NCI-H2227 (cell line): Measurements from ENCODE around the gene USP13.
"Not testable (repeated sequence)": the region's sequence is repeated elsewhere in the genome, so short reads cannot be mapped to it uniquely, and the experiment has no call there.

Experiments used
- DNase-seq: peaks from one replicate; lab custom pipeline; 2025; ENCODE audit not compliant: unreplicated experiment; lab: John Stamatoyannopoulos, UW

Gene USP13

DNA sequence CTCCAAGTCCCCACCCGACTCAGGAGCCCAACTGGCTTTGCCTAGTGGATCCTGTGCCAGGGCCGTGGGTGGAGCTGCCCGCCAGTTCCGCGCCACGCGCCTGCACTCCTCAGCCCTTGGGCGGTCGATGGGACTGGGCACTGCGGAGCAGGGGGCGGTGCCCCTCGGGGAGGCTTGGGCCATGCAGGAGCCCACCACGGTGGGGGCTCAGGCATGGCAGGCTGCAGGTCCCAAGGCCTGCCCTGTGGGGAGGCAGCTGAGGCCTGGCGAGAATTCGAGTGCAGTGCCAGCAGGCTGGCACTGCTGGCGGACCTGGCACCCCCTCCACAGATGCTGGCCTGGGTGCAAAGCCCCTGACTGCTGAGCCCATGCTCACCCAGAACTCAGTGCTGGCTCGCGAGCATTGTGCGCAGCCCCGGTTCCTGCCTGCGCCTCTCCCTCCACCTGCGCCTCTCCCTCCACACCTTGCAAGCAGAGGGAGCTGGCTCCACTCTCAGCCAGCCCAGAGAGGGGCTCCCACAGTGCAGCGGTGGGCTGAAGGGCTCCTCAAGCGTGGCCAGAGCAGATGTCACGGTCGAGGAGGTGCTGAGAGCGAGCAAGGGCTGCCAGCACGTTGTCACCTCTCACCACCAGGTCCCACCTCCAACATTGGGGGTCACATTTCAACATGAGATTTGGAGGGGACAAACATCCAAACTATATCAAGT lies 122.7 kb downstream of the USP13 start:
- DNase-seq: no peak

DNA sequence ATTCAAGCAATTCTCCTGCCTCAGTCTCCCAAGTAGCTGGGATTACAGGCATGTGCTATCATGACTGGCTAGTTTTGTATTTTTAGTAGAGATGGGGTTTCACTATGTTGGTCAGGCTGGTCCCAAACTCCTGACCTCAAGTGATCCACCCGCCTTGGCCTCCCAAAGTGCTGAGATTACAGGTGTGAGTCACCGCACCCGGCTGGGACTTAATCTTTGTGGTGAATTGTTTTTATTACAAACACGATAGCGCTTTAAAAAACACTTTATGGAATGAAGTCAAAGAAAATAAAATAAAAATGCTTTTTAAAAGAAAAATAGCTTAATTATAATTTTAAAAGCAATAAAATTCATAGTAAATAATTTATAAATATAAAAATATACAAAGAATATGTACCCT lies 130.0 kb downstream of the USP13 start:
- not testable (repeated sequence) for DNase-seq

DNA sequence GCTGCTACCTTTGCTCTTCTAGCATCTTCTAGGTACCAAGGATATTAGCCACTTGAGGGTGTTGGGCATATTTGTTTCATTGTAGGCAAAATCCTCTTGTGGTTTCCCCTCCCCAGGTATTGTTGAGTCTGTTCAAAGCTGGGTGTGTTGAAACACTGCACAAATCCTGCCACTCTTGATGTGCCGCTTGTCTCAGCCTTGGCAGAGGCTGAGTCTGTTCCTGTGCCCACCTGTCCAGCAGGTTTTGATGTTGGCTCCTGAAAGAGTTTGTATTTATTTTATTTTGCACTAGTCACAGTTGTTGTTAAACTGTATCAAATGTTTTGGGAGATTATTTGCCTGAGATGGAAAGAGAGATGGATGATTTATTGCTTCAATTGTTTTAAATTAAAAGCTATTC lies 136.2 kb downstream of the USP13 start:
- no peak for DNase-seq

DNA sequence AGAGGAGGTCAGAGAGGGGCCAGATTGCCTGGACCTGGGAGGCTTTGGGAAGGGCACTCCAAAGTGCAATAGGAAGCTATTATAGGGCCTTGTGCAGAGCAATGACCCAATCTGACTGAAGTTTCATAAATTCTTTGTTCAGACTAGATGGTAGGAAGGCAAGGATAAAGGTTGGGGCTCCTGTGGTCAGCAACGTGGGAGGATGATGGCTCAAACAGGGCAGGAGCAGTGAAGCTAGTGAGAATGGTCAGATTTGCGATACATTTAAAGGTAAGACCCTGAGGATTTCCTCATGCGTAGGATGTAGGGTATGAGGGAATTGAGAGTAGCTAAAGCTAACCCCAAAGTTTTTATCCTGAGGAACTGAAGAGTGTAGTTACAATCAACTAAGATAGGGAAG lies 139.0 kb downstream of the USP13 start:
- DNase-seq: no peak

DNA sequence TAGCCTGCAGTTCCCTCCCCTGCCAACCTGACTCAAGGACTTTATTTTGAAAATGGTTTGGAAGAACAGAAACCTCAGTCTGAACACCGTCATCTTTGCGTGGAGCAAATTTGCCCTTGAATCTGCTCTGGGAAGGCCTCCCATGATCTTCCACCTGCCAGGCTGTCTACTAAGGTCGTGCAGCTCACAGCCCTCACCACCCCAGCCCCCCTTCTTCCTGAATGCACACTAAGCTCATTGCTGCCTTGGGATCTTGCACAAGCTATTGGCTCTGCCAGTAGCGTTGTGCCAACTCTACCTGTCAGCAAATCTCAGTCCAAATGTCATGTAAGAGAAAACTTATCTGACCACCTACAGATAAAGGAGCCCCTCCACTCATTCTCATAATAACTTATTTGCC lies 141.5 kb downstream of the USP13 start:
- DNase-seq: peak; percentile 18

DNA sequence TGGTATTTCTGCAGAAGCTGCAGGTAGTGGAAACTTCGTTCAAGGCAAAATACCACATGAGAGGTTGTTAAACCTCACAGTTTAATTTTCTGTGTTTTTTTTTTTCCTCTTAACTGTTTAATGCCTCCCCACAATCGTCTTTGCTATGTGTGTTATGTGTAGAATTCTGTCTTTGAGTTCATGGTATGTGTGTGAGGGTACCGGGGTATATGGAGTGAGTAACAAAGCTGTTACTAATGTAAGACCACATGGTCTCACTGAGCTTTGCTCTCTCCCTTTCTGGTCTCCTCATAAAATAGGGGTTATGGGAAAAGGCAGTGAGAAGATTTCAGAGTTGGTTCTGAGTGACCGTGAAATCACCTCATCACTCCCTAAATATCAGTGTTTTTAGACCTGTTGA lies 143.6 kb downstream of the USP13 start:
- no peak for DNase-seq

DNA sequence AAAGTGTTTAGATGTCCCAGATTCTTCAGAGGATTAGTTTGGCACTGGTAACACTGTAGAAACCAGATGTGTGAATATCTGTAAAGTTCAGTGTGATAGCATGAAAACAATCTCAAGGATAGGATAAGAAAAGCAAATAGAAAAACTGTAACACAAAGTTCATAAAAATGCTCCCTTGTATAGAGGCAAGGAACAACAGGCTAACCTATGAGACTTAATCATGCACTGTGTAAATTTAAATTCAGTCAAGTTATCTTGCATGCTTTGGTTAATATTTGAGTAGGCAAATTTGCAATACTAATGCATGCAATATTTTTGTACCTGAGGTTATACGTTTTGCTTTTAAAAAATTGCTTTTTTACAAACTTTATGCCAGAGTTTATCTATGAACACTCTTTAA lies 144.4 kb downstream of the USP13 start:
- DNase-seq: no peak

DNA sequence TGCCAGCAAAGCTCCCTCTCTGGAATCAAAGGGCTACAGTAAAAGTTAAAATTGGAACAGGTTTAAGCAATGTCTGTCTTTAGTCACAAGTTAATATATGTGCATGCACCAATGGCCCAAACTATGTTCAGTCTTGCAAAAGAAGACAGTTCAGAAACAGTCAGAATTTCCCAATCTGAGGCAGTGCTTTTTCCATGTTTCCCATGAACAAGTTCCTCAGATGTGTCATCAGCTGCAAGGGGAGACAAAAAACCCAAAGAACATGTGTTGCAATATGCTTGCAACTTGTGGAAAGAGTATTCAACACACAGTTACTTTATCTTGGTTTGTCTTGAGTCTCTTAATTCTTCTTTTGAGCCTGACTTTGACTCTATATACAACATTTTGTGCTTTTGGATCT lies 148.4 kb downstream of the USP13 start:
- no peak for DNase-seq

DNA sequence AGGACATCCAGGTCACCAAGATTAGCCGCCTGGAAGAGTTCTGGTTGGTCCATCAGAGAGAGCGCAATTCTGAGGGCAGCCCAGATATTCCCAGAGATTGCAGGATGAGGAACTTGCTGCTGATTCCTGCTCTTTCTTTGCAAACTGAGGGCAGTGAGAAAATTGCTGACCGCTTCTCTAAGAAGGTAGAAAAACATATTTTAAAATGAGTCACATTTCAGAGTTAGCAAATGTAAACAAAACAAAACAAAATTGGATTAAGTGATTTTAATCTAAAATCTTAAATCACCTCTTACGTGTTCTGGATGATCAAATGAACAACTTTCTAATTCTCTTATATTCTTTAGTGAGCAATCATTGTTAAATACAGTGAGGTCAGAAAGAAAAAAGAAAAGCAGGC lies 149.0 kb downstream of the USP13 start:
- DNase-seq: no peak

DNA sequence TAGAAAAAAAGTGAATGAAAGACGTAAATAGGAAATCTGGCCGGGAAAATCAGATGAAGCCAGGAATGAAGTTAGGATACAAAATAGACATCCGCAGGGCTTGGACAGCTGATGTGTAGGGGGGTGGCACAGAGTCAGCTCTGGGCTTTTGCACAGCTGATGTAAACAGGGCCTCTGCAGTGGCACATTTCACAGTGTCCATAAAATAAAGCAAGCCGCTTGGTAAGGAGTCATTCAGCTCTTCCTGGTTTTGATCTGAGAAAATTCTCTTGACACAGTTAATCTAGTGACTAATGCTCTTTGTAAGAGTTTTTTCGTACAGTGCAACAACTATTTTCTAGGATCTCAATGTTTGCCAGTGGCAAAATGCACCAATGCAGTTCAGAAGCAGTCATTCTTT lies 153.3 kb downstream of the USP13 start:
- DNase-seq: peak; percentile 36

DNA sequence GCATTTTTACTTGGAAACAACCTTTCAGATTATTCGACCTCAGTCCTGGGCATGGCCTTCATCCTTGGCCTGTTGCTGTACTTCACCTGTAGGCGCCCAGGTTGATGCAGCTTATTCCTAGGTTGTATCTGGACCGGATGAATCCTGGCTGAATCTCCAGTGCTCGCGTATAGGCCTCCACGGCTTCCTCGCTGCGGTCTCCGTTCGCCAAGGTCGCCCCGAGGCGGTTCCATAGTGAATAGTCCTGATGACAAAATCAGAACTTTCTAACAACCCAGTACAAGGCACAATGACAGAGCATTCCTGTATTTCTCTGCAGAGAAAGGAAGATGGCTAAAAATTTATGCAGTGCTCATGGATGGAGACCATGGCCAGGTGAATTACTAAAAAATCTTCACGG lies 154.7 kb downstream of the USP13 start:
- DNase-seq: no peak

DNA sequence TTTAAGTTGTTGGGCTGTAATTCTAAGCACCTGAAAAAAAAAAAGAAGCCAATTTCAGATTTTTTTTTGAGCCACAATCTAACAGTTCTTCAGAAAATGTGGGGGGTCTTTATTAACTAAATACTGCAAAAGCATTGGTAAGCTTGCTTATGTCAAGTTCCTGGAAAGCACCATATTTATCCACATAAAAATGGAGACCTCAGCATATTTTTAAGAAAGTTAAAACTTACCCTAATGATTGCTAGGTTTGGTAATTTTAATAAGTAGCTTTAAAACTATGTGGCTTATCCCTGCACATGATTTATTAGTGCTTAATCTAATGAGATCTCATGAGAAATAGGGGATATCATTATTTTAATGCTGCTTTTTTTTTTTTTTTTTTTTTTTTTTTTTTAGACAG lies 156.8 kb downstream of the USP13 start:
- no peak for DNase-seq

DNA sequence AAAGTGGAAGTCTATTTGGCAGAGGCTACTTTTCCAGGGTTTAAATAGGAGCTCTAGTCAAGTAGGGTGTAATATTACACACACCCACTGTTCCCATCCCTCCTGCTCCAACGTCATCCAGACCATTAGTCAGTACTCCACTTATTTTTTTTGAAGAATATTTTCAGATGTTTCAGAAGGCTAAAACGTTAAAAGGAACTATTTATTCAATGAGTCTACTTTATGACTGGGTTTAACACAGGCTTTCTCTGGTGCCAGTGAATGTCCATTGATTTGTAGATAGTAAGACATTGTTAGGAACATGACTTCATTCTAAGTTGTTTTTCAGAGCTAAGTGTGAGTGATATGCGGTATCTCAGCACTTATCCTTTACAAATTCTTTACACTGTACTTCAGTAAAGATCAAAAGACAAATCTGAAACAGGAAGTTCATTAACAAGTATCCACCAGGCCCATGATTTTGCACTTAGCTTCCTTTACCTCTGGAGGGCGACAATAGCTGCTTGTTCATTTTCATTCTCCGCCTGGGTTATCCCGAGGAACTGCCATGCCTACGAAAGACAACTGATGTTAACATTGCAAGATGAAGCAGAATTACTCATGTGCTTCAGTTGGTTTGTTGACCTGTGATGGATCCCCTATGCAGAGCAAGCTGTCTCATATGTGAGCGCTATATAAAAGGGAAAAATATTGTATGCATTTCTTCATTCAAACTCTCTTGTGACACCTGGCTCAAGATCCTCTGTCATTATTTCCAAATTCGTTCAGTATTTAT lies 158.7 kb downstream of the USP13 start:
- DNase-seq: peak; percentile 82

DNA sequence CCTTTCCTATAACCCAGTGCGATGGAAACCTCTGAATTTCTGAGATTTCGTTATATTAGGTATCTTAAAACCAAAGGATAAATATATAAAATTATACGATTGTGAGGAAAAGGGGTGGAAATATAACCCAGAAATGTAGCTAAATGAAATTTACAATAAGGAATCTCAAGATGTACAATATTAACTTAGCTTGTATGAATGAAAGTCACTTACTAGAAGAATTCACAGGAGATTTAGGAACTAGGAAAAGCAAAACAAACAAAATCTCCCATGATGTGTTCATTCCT lies 159.2 kb downstream of the USP13 start:
- no peak for DNase-seq

DNA sequence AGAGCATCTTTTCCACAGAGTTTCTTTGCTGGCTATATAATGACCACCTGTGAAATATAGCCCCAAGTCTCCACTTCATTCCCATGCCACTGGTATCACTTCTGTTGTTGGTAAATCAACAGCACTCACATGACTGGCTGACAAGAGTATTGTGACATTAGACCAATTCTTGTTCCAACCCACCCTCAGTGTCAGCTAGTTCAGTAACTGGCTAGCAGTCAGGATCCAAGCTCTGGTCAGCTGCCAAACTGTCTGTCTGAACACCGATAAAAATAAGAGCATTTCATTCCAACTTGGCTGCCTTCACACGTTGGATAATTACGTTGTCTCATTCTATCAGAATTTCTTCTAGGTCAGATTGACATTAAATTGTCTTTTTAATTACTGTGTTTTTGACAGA lies 166.5 kb downstream of the USP13 start:
- DNase-seq: no peak

DNA sequence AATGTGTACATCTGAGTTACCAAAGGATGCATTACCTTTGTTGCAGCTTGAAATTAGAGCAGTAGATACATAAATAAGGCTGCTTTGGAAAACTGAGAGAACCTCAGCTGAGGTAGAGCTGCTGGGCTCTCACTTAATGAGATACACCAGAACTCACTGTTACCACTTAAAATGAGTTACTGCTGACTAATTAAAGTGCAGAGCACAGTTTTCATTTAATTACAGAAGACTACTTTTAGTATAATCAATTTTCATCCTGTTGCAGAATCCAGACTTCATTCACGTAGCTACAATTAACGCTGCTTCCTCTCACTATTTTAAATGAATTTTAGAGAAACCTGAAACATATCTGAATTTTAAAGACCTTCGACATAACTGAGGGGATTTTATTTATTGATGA lies 169.5 kb downstream of the USP13 start:
- no peak for DNase-seq

DNA sequence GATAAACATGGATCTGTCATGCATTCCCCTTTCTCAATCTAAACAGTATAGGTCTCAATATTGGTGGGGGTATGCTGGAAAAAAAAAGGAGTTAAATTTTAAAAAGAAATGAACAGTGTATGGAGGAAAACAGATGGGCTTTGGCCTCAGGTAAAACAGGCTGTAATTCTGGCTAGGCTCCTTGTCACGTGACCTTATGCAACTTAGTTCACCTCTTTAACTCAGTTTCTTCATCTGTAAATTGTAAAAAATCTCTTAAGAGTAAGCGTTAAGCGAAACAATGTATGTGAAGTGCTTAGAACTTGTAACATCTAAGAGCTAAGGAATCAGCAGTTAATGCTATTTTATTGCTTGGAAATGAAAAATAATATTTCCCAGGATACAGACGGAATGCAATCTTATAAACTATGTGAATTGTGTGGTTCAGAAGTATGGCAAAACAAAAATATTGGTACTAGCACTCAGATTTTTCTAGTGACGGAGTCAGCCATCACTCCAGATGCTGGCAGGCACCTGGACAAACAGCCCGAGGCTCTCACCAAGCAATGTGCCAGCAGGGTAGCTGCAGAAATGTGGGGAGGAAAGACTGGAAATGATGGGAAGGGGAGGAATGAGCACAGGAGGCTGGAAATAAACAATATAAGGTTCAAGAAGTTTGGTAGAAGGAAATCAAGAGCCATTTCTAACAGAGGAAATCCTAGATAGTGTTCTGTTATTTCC lies 172.8 kb downstream of the USP13 start:
- DNase-seq: no peak

DNA sequence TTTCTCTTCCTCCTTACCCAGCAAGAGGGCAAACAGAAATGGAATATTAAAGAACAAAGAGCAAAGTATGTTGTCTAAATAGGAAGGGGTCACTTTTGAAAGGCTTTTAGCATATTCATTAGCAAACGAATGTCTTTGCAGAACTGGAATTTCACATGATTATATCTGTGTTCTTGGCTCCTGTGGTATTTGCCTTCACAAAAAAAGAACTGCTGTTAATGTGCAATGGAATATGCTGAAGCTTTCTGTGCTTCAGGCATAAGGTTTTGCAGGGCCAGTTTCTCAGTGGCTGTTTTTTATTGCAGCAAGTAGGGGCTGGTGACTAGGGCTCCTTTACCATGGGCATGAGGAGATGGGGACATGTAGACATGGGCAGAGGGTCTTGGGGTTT lies 173.4 kb downstream of the USP13 start:
- no peak for DNase-seq

DNA sequence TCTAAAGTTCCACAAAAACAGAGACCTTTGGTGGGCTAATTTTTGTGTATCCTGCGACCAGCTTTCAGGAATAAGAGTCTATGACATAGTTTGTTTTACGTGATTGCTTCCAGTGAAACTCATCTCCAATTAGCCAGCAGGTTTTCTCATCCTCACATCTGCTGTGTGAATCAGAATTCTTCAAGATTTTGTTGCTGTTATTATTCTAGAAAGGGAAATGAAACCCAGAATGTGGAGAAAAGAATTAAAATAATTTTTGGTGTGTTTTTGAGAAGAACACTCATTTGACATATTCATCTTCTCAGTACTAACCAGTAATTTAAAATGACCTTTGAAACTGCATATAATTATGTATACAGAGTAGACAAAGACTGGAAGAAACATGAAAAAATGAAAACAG lies 175.9 kb downstream of the USP13 start:
- DNase-seq: no peak

DNA sequence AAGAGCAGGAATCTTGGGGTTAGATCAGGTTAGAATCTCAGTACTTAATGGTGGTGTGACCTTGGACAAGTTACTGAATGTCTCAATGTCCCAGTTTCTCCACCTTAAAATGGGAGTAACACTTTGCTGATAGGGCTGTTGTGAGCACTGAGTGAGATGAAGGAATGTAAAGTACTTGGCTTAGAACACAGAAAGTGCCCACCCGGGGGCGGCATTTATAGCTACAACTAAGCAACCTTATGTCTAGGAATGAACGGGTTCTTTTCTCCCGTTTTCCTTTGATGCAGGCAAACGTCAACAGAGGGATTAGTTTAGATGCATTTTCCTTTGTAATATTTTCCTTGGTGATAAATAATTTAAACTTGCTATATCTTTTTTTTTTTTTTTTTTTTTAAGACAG lies 176.6 kb downstream of the USP13 start:
- no peak for DNase-seq

DNA sequence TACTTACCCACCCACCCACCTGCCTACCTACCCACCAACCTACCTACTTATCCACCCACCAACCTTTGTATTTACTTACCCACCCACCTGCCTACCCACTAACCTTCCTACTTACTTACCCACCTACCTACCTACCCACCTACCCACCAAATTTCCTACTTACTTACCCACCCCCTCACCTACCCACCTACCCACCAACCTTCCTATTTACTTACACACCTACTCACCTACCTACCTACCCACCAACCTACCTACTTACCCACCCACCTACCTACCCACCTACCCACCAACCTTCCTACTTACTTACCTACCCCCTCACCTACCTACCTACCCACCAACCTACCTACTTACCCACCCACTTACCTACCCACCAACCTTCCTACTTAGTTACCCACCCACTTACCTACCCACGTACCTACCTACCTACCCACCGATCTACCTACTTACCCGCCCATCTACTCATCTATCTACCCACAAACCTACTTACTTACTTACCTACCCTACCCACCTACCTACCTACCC lies 179.6 kb downstream of the USP13 start:
- DNase-seq: no peak

DNA sequence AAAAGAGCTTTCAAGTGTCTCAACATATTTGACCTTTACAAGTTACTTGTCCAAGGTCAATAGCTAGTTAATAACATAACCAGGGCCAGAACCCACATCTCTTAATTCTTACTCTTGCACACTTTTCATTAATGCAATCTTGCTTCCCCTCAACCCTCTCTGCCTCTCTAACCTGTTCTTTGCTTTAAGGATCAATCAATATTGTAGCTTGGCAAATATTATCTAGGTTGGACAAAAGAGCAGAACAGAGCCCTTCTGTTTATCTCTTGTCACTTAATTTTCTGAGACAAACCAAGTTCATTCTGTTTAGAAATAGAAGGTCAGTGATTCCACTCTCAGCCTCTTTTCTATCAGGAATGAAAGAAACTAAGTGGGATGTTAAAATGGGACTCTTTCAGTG lies 180.5 kb downstream of the USP13 start:
- no peak for DNase-seq
